GM21737 (cell line): ENCODE measurements around the gene LRCH3.
"Not testable (repeated sequence)": the region's sequence is repeated elsewhere in the genome, so short reads cannot be mapped to it uniquely, and the experiment has no call there.

ENCODE experiments used
- ATAC-seq: cut with Tn5 transposase; IDR thresholded peaks from one replicate; pipeline ENCODE4 v1.9.1; 2021; ENCODE audit warnings: mild to moderate bottlenecking, moderate library complexity; ENCODE audit not compliant: unreplicated experiment

The LRCH3 gene

GRCh38 chr3:197881970-197882338 is 90.9 kb downstream of the LRCH3 start:
- ATAC-seq, result no peak

GRCh38 chr3:197882586-197882985 is 91.5 kb downstream of the LRCH3 start:
- no peak for ATAC-seq

- ATAC-seq, result no peak
Measured at GRCh38 chr3:197883541-197883940, 92.5 kb downstream of the LRCH3 start.

DNA sequence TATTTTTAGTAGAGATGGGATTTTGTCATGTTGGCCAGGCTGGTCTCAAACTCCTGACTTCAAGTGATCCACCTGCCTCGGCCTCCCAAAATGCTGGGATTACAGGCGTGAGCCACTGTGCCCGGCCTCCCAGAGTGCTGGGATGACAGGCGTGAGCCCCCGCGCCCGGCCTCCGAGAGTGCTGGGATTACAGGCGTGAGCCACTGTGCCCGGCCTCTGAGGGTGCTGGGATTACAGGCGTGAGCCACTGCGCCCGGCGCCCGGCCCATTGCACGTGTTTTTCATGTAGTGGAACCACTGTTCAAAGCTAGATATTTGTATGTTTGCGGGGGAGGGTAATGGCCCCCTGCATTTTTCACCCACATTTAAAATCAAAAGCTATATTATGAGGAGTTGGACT is 93.3 kb downstream of the LRCH3 start:
- ATAC-seq, result not testable (repeated sequence)

DNA sequence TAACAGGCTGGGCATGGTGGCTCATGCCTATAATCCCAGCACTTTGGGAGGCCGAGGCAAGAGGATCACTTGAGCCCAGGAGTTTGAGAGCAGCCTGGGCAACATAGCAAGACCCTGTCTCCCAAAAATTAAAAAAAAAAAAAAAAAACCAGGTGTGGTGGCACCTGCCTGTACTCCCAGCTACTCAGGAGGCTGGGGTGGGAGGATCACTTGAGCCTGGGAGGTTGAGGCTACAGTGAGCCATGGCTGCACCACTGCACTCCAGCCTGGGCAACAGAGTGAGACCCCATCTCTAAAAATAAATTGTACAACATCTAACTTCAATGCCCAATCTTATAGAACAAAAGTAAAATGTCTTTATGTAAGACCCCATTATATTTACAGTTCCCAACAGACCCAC is 95.0 kb downstream of the LRCH3 start:
- not testable (repeated sequence) for ATAC-seq

DNA sequence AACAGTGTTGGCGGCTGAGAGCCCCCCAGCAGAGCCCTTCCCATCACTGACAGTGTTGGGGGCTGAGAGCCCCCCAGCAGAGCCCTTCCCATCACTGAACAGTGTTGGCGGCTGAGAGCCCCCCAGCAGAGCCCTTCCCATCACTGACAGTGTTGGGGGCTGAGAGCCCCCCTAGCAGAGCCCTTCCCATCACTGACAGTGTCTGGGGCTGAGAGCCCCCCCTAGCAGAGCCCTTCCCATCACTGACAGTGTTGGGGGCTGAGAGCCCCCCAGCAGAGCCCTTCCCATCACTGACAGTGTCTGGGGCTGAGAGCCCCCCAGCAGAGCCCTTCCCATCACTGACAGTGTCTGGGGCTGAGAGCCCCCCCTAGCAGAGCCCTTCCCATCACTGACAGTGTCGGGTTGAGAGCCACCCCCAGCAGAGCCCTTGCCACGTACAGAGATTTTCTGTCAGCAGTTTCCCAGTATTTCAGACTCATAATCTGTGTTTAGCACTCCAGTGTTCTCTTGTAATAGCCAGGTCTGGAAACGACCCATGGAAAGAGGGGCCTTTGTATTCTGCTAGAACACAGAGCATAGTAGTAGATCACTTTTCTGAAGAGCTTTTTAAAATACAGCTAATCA is 96.5 kb downstream of the LRCH3 start:
- ATAC-seq, result not testable (repeated sequence)

- ATAC-seq, result no peak
Measured at GRCh38 chr3:197888511-197888910, 97.5 kb downstream of the LRCH3 start.

- no peak for ATAC-seq
Measured at GRCh38 chr3:197889204-197889930, 98.3 kb downstream of the LRCH3 start.

DNA sequence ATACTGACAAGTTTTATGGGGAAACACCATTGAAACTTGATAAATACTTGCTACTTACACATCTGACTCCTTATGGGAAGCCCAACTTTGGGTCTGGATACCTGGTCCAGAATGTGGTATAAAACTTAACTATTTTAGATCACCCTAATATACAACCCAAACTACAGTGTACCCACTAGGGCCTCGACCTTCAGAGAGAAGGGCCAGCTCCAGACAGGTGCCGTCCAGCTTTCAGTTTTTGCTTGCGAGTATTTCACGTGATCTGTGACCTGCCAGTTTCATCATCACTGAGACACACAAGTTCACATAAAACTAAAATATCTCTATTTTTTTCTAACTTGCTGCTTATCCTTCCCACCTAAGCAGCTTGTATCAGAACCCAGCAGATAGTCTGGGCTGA is 99.6 kb downstream of the LRCH3 start:
- no peak for ATAC-seq

DNA sequence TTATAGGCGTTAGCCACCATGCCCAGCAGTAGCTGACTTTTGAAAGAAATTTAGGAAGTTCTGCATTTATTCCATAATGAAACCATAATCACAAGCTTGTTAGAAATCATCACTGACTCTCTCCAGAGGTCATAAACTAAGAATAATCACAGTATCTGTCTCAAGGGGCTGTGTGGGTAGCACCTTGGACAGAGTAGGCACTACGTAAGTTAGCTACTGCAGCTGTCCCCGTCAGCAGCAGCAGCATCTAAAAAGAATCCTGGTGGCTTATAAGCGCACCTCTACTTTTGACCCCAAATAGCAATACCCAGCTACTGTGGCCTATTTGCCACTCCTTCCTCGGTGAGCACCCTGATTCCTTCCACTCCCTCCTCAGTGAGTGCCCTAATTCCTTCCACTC is 101.1 kb downstream of the LRCH3 start:
- ATAC-seq, result no peak

DNA sequence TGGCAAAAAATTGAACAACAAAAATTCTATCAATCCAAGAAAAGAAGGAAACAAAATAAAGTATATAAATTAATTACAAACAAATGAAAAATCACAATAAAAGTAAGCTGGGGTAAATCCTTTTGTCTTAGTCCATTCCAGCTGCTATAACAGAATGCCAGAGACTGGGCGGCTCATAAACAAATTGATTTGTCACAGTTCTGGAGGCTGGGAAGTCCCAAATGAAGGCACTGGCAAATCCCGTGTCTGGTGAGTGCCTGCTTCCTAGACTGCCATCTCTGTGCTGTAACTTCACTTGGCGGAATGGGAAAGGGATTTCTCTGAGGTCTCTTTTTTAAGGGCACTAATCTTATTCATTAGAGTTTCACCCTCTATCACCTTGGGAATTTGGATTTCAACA is 105.4 kb downstream of the LRCH3 start:
- no peak for ATAC-seq

DNA sequence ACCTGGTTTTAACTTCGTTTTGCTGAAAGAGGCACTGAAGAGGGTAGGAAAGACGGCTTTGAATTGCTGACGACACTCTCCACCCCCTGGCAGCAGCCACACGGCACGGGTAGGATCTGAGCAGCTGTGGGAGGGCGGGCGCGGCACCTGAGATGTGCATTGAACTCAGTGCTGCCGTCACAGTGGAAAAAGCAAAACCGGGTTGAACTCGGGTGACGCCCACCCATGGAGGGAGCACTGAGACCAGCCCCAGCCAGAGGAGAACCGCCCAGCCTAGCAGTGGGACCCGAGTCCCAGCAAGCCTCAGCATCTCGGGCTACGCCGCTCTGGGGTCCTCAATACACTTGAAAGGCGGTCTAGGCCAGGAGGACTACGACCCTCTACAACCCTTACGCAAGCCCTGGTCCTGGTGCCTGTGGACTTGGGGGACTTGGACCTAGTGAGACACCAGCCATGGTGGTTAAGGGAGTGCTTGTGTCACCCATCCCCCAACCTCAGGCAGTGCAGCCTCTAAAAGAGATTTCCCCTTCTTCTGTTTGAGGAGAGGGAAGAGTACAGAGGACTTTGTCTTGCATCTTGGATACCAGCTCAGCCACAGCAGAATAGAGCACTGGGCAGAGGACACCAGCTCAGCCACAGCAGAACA is 108.9 kb downstream of the LRCH3 start:
- ATAC-seq, result no peak

DNA sequence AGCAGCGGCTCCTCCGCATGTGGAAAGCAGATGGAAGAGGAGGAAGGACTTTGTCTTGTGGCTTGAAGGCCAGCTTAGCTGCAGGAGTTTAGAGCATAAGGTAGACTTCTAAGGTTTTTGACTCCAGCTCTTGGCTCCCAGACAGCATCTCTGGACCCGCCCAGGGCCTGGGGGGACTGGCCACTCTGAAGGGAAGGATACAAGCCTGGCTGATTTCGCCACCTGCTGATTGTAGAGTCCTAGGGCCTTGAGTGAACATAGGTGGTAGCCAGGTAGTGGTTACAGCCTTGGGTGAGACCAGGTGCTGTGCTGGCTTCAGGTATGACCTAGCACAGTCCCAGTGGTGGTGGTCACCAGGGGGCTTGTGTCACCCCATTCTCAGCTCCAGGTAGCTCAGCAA is 110.6 kb downstream of the LRCH3 start:
- ATAC-seq, result no peak

DNA sequence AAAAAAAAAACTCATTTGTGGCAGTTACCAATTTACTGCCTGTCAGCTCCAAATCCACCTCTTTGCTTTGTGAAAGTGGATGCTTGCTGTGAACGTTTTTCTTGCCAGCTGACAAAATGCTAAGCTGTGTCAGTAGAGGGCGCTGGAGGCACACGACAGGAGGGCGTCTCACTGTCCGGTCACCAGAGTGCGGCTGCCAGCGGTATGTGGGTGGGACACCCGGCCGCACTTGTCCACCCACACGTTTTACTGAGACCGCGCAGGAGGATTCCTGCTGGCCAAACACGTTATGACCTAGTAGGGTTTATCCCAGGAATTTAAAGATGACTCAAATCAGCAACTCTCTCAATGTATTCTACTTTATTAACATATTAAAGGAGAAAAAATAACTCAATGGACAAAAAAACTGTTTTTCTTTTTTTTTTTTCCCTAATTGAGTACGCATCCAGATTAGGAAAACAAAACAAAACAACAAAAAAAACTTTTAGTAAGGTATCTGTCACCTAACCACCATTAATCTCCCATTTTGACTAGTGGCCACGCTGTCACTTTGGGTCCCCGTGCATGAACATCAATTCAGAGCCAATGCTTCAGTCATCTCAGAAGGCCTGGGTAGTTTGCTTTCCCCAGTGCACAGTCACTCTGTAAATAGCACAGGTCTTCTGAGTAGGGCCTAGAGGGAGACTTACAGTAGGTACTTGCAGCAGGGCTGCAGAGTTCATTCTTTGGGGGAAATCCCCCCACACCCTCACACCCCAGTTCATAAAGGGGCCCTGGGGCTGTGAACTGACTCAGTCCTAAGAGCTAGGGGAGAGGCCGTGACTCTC is 115.2 kb downstream of the LRCH3 start:
- peak; percentile 81 for ATAC-seq

- no peak for ATAC-seq
Measured at GRCh38 chr3:197906850-197907187, 115.8 kb downstream of the LRCH3 start.

GRCh38 chr3:197907196-197907595 is 116.1 kb downstream of the LRCH3 start:
- no peak for ATAC-seq

- ATAC-seq, result not testable (repeated sequence)
Measured at GRCh38 chr3:197908550-197908949, 117.5 kb downstream of the LRCH3 start.

DNA sequence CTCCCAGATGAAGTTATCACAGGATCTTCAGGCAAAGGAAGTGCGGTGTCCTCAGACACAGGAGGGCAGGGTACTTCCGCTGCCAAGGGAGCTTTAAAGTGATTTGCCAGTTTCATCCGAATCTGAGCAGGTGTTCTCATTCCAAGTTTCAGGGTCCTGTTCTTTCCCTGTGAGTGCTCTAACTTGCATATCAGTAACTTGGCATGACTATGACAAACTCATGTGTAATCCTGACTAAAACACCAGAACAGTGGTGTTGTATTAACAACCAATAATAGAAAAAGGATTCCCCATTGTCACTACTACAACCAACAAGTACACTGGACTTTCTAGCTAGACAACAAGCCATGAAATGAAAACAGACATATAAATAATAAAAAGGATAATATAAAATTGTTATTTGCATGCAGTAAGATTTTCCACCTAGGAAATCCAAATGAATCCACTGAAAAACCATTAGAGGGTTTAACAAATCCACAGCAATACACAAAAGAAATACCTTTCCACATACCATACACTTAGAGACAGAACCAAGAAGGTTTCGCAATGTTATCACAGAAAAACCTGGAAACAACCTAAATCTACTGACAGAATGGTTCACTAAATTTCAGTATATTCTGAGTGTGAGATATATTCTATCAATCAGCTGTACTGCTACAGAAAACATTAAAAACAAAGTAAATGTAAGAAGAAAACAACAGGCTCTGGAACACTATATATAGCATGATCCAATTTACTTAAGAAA is 118.1 kb downstream of the LRCH3 start:
- ATAC-seq, result no peak

DNA sequence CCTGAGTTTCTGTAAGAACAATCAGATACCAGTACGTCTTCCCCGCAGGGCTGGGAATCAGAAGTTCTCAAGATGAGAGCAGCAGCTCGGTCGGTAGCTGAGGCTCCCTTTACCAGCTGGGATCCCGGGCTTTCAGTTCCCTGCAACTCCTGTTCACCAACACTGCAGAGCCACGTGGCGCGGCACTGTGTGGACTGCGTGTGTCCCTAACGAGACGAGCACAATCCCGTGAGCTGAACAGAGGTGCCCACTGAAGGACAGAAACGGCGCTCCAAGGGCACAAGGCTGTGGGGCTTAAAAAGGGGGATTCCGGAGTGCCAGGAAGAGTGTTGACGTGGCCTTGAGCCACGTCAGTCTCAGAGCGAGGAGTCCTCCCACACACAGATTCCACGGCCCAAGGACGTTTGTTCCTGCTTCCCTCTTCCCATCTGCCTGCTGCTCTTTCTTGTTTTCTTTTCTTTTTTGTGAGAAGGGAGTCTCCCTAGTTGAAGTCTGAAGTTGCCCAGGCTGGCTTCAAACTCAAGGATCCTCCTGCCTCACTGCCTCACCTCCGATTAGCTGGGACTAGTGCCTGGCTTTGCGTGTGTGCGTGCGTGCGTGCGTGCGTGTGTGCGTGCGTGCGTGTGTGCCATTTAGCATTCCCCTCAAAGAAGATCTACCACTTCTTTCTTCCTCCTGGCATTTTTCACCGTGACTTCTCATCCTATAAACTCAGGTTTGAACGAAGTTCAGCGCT is 121.9 kb downstream of the LRCH3 start:
- ATAC-seq, result no peak
